Testis (tissue), 3 donors: ENCODE results near the gene EFNA3. TPM values are rescaled to one million over a fixed set of nuclear protein-coding genes. Genes with fewer than 3 reads are reported as not detected.
A peak's percentile ranks its signal among the peaks of the same experiment; 100 is the strongest.

Source experiments
- DNase-seq: peaks from one replicate; pipeline ENCODE4 v3.0.0-alpha.2; 2019
- H3K27ac ChIP-seq, 2 donors: fragments of 200-600 bp; sonication (generic); one replicate each; pipeline ENCODE4 v1.5.1; 2019
- H3K27me3 ChIP-seq: fragments of 200-600 bp; sonication (generic); one replicate; pipeline ENCODE4 v1.5.1; 2019
- H3K36me3 ChIP-seq: fragments of 200-600 bp; sonication (generic); one replicate; pipeline ENCODE4 v1.5.1; 2017; ENCODE audit warnings: low read depth; ENCODE audit errors: missing control alignments
- H3K4me1 ChIP-seq: fragments of 200-600 bp; sonication (generic); one replicate; pipeline ENCODE4 v1.5.1; 2019
- H3K4me3 ChIP-seq, 2 donors: fragments of 200-600 bp; sonication (generic); one replicate each; pipeline ENCODE4 v1.5.1; 2017 to 2019
- H3K9me3 ChIP-seq: fragments of 200-600 bp; sonication (generic); one replicate; pipeline ENCODE4 v1.5.1; 2017
- CTCF ChIP-seq, 3 experiments: fragments of 450-650 bp in 2 of 3; fragments of 200-600 bp in 1 of 3; sonication (generic) in 1 of 3; IDR thresholded peaks; one replicate each; pipeline ENCODE4 v1.5.1; 2016 to 2019; ENCODE audit warnings: antibody characterized with exemption in 3 of 3, mild to moderate bottlenecking in 2 of 3, moderate library complexity in 1 of 3
- POLR2A ChIP-seq: fragments of 450-650 bp; IDR thresholded peaks from one replicate; pipeline ENCODE4 v1.6.1; 2017; ENCODE audit warnings: antibody characterized with exemption, mild to moderate bottlenecking, moderate library complexity
- WGBS, 2 donors: methylation state at CpG; one replicate each; pipeline ENCODE4 v1.1.5; 2018; 5-methylcytosine and 5-hydroxymethylcytosine counted together
- intact Hi-C: fragments of 100-400 bp; cut with DNase I; formaldehyde crosslinking; loops from one replicate; pipeline ENCODE4 v1.15.1; 2023; ENCODE audit warnings: low total_unique reads
- polyA plus RNA-seq: library from polyadenylated mRNA; stranded (reverse); fragments of 350-450 nt; fragmentation: Illumina TruSeq; extraction: RNeasy Lipid Tissue Mini Kit (QIAGEN cat#74804); gene quantifications from one replicate; pipeline ENCODE4 v1.2.3, GENCODE V29; 2014; ENCODE audit warnings: low read depth, low replicate concordance; ENCODE audit not compliant: insufficient read depth
- total RNA-seq, 2 donors: library from RNA; depleted of rRNA; stranded (reverse); fragments of >200 nt; gene quantifications; one replicate each; pipeline ENCODE4 v1.2.3, GENCODE V29; 2016

Gene EFNA3
- total and polyA plus RNA-seq, 3 donors from 2014 or later: 7.5 to 9.9 (median 7.7) TPM

GRCh38 chr1:155057104-155057503, 21.5 kb upstream of the EFNA3 start:
- Histone ChIP-seq H3K36me3 (no peaks in the 10 kb centered on the region), H3K9me3 (no peaks in the 10 kb centered on the region), H3K4me3 (no peak overlapping the region), H3K27me3 (no peaks in the 10 kb centered on the region), H3K4me1 (peaks cover 8% of the 10 kb centered on the region), H3K27ac (no peak overlapping the region)
- DNase-seq: no peak
- no peak for TF ChIP-seq CTCF (IDR thresholded peaks at IDR 0.05)
- TF ChIP-seq POLR2A: no peak
- intact Hi-C loops: no loop called here
- WGBS, 2 donors: 91 to 94% methylated on average over 6 to 8 of the region's 8 CpGs

GRCh38 chr1:155057788-155058211, 20.8 kb upstream of the EFNA3 start:
- TF ChIP-seq POLR2A (no peak), CTCF (IDR thresholded peaks at IDR 0.05) (no peak)
- intact Hi-C loops: no loop called here
- WGBS, 2 donors: 93 to 94% methylated on average over 9 to 13 of the region's 13 CpGs
- H3K4me3 ChIP-seq: no peak overlapping the region
- no peak for DNase-seq
- no peak overlapping the region for H3K27ac ChIP-seq
- H3K9me3 ChIP-seq: no peaks in the 10 kb centered on the region
- no peaks in the 10 kb centered on the region for H3K36me3 ChIP-seq
- peaks cover 11% of the 10 kb centered on the region for H3K4me1 ChIP-seq
- H3K27me3 ChIP-seq: no peaks in the 10 kb centered on the region

GRCh38 chr1:155060736-155061135, 17.9 kb upstream of the EFNA3 start:
- Histone ChIP-seq H3K27me3 (no peaks in the 10 kb centered on the region), H3K4me1 (peaks cover 21% of the 10 kb centered on the region), H3K27ac (no peak overlapping the region), H3K4me3 (no peak overlapping the region), H3K9me3 (no peaks in the 10 kb centered on the region), H3K36me3 (no peaks in the 10 kb centered on the region)
- DNase-seq: no peak
- 76 to 93% methylated on average over 8 of the region's 8 CpGs for WGBS, 2 donors
- intact Hi-C loops: loop anchor here (5.0 kb wide), 1 partner anchor 108 kb away; no protein-coding TSS in a partner anchor
- no peak for TF ChIP-seq CTCF (IDR thresholded peaks at IDR 0.05)
- no peak for TF ChIP-seq POLR2A

GRCh38 chr1:155061381-155062150, 17.1 kb upstream of the EFNA3 start:
- H3K27ac ChIP-seq: no peak overlapping the region
- intact Hi-C loops: loop anchor here (5.0 kb wide), 1 partner anchor 109 kb away; no protein-coding TSS in a partner anchor
- WGBS, 2 donors: 33 to 34% methylated on average over 12 to 21 of the region's 21 CpGs
- H3K36me3 ChIP-seq: no peaks in the 10 kb centered on the region
- H3K4me3 ChIP-seq: no peak overlapping the region
- no peaks in the 10 kb centered on the region for H3K27me3 ChIP-seq
- peaks cover 21% of the 10 kb centered on the region for H3K4me1 ChIP-seq
- DNase-seq: peak; percentile 92
- H3K9me3 ChIP-seq: no peaks in the 10 kb centered on the region
- TF ChIP-seq CTCF (IDR thresholded peaks at IDR 0.05) (peak; percentile 96 to 100 (median 96)), POLR2A (no peak)
